Natural killer cell treated with Interleukin-12 subunit alpha and Interleukin-12 subunit beta and Interleukin-15 and Interleukin-18, amount 100 ng/mL, for 72 hours (primary cell): Measurements from ENCODE around the gene PAEP. TPM values are rescaled to one million over a fixed set of nuclear protein-coding genes. Genes with fewer than 3 reads are reported as not detected.
"Not testable (repeated sequence)": the region's sequence is repeated elsewhere in the genome, so short reads cannot be mapped to it uniquely, and the experiment has no call there.

Experiments used
- ATAC-seq, 2 donors: fragments of 150-1000 bp; cut with Tn5 transposase in 1 of 2; sonication (Bioruptor Pico), chemical (Tn5 transposase) in 1 of 2; 2 replicates each; pipeline ENCODE4 v1.10.0; 2021
- DNase-seq: peaks from one replicate; pipeline ENCODE4 v3.0.0; 2022; ENCODE audit warnings: low spot score
- H3K27ac Mint-ChIP-seq, 2 donors: 1 replicate in 1 of 2; 2 replicates in 1 of 2; pipeline ENCODE4 v1.8.0; 2022; ENCODE audit warnings: mixed read lengths in 2 of 2, mild to moderate bottlenecking in 1 of 2, moderate library complexity in 1 of 2
- H3K27me3 Mint-ChIP-seq, 2 donors: 1 replicate in 1 of 2; 2 replicates in 1 of 2; pipeline ENCODE4 v1.8.0; 2022; ENCODE audit warnings: mixed read lengths in 2 of 2
- H3K36me3 Mint-ChIP-seq: one replicate; pipeline ENCODE4 v1.8.0; 2022; ENCODE audit warnings: mixed read lengths
- H3K4me1 Mint-ChIP-seq, 2 donors: 1 replicate in 1 of 2; 2 replicates in 1 of 2; pipeline ENCODE4 v1.8.0; 2022; ENCODE audit warnings: low read depth in 2 of 2, mixed read lengths in 2 of 2, mild to moderate bottlenecking in 1 of 2
- H3K4me3 Mint-ChIP-seq: one replicate; pipeline ENCODE4 v1.8.0; 2022; ENCODE audit warnings: mixed read lengths
- H3K9me3 Mint-ChIP-seq: 2 replicates; pipeline ENCODE4 v1.8.0; 2022; ENCODE audit warnings: mixed read lengths
- total RNA-seq, 2 donors: library from RNA; stranded (reverse); gene quantifications; one replicate each; pipeline ENCODE4 v1.2.3, GENCODE V29; 2022

The PAEP gene
- total RNA-seq, 2 donors from 2014 or later = not detected

GRCh38 chr9:135533674-135534073 lies 27.9 kb upstream of the PAEP start:
- no peak for DNase-seq
- no peaks in the 10 kb centered on the region for H3K36me3 Mint-ChIP-seq

GRCh38 chr9:135534192-135534711 lies 27.3 kb upstream of the PAEP start:
- H3K27me3 Mint-ChIP-seq = peaks cover 23 to 31% of the 10 kb centered on the region in 2 donors
- ATAC-seq = peak; percentile 31 to 52
- DNase-seq, H3K4me3 Mint-ChIP-seq, H3K27ac Mint-ChIP-seq, H3K36me3 Mint-ChIP-seq, H3K9me3 Mint-ChIP-seq: not testable (repeated sequence)
- peaks cover 0 to 10% of the 10 kb centered on the region in 2 donors for H3K4me1 Mint-ChIP-seq

More at GRCh38 chr9:135533674-135534073, 27.9 kb upstream of the PAEP start:
- H3K27ac Mint-ChIP-seq = no peak overlapping the region
- peak in 1 of 2 donors; percentile 8 for ATAC-seq
- peaks cover 0 to 13% of the 10 kb centered on the region in 2 donors for H3K4me1 Mint-ChIP-seq
- H3K27me3 Mint-ChIP-seq = peaks cover 22 to 26% of the 10 kb centered on the region in 2 donors
- H3K9me3 Mint-ChIP-seq = no peaks in the 10 kb centered on the region
- no peak overlapping the region for H3K4me3 Mint-ChIP-seq

- not testable (repeated sequence) for DNase-seq, H3K4me3 Mint-ChIP-seq, H3K36me3 Mint-ChIP-seq, H3K27ac Mint-ChIP-seq, H3K4me1 Mint-ChIP-seq, H3K9me3 Mint-ChIP-seq, ATAC-seq
- peaks cover 26 to 37% of the 10 kb centered on the region in 2 donors for H3K27me3 Mint-ChIP-seq
Observed at GRCh38 chr9:135534826-135535225, 26.7 kb upstream of the PAEP start.

GRCh38 chr9:135535631-135536030 lies 25.9 kb upstream of the PAEP start:
- ATAC-seq, H3K4me1 Mint-ChIP-seq, H3K27ac Mint-ChIP-seq, DNase-seq, H3K4me3 Mint-ChIP-seq, H3K36me3 Mint-ChIP-seq, H3K9me3 Mint-ChIP-seq: not testable (repeated sequence)
- peaks cover 33 to 38% of the 10 kb centered on the region in 2 donors for H3K27me3 Mint-ChIP-seq

- Mint-ChIP-seq H3K36me3 (no peaks in the 10 kb centered on the region), H3K9me3 (no peaks in the 10 kb centered on the region), H3K27me3 (peaks cover 33 to 37% of the 10 kb centered on the region in 2 donors), H3K4me1 (no peaks in the 10 kb centered on the region), H3K4me3 (no peak overlapping the region), H3K27ac (no peak overlapping the region)
- ATAC-seq (peak in 1 of 2 donors; percentile 29), DNase-seq (no peak)
Observed at GRCh38 chr9:135536216-135536615, 25.3 kb upstream of the PAEP start.

- ATAC-seq = not testable (repeated sequence)
Observed at GRCh38 chr9:135543262-135543894, 18.2 kb upstream of the PAEP start.

GRCh38 chr9:135544981-135545635 lies 16.4 kb upstream of the PAEP start:
- DNase-seq = no peak
- Mint-ChIP-seq H3K4me3 (no peak overlapping the region), H3K27ac (no peak overlapping the region), H3K36me3 (no peaks in the 10 kb centered on the region), H3K9me3 (no peaks in the 10 kb centered on the region), H3K4me1 (no peaks in the 10 kb centered on the region), H3K27me3 (peaks cover 14 to 15% of the 10 kb centered on the region in 2 donors)
- ATAC-seq = peak in 1 of 2 donors; percentile 3

More at GRCh38 chr9:135543262-135543894, 18.2 kb upstream of the PAEP start:
- H3K4me3 Mint-ChIP-seq, H3K27ac Mint-ChIP-seq, H3K9me3 Mint-ChIP-seq, H3K4me1 Mint-ChIP-seq, H3K36me3 Mint-ChIP-seq, DNase-seq: not testable (repeated sequence)
- peaks cover 24 to 32% of the 10 kb centered on the region in 2 donors for H3K27me3 Mint-ChIP-seq

- peak; percentile 2 to 37 for ATAC-seq
- H3K9me3 Mint-ChIP-seq, H3K36me3 Mint-ChIP-seq, H3K4me1 Mint-ChIP-seq, H3K27ac Mint-ChIP-seq, H3K4me3 Mint-ChIP-seq, DNase-seq: not testable (repeated sequence)
- H3K27me3 Mint-ChIP-seq = peaks cover 10 to 12% of the 10 kb centered on the region in 2 donors
Observed at GRCh38 chr9:135545646-135546176, 15.8 kb upstream of the PAEP start, which contains the start of gene OBP2A. Gene OBP2A (plus strand): TSS chr9:135546126. CDS start chr9:135546181, 55 bp downstream.

GRCh38 chr9:135546792-135547617 lies 14.6 kb upstream of the PAEP start:
- H3K9me3 Mint-ChIP-seq, H3K27ac Mint-ChIP-seq, DNase-seq, ATAC-seq, H3K36me3 Mint-ChIP-seq, H3K4me3 Mint-ChIP-seq, H3K4me1 Mint-ChIP-seq: not testable (repeated sequence)
- peaks cover 8 to 12% of the 10 kb centered on the region in 2 donors for H3K27me3 Mint-ChIP-seq

GRCh38 chr9:135547756-135548736 lies 13.5 kb upstream of the PAEP start:
- Mint-ChIP-seq H3K36me3 (no peaks in the 10 kb centered on the region), H3K27me3 (peaks cover 5 to 10% of the 10 kb centered on the region in 2 donors), H3K4me3 (no peak overlapping the region), H3K4me1 (no peaks in the 10 kb centered on the region), H3K27ac (no peak overlapping the region), H3K9me3 (no peaks in the 10 kb centered on the region)
- DNase-seq (no peak), ATAC-seq (no peak)

GRCh38 chr9:135549478-135550343 lies 11.8 kb upstream of the PAEP start:
- not testable (repeated sequence) for H3K4me1 Mint-ChIP-seq, H3K27ac Mint-ChIP-seq

More at GRCh38 chr9:135549478-135550343, 11.8 kb upstream of the PAEP start:
- ATAC-seq, H3K4me3 Mint-ChIP-seq, H3K36me3 Mint-ChIP-seq, DNase-seq, H3K27me3 Mint-ChIP-seq, H3K9me3 Mint-ChIP-seq: not testable (repeated sequence)
